Tongue (tissue), 2 donors: ENCODE measurements around the gene ATXN7L1. TPM values are rescaled to one million over a fixed set of nuclear protein-coding genes. Genes with fewer than 3 reads are reported as not detected.
"Not testable (repeated sequence)": the region's sequence is repeated elsewhere in the genome, so short reads cannot be mapped to it uniquely, and the experiment has no call there.

Experiments
- DNase-seq: peaks from one replicate; pipeline ENCODE4 v3.0.0-alpha.2; 2015
- total RNA-seq: library from RNA; depleted of rRNA; stranded (reverse); fragments of >200 nt; gene quantifications from one replicate; pipeline ENCODE4 v1.2.3, GENCODE V29; 2014

The ATXN7L1 gene
- total RNA-seq, 1 donor from 2014 or later: 10.4 TPM

GRCh38 chr7:105613611-105614330, 262.6 kb downstream of the ATXN7L1 start:
- DNase-seq: no peak

GRCh38 chr7:105612806-105613205, 263.6 kb downstream of the ATXN7L1 start:
- no peak for DNase-seq

- DNase-seq: no peak
Observed at GRCh38 chr7:105611856-105612775, 264.3 kb downstream of the ATXN7L1 start.

GRCh38 chr7:105610165-105610930, 266.1 kb downstream of the ATXN7L1 start:
- no peak for DNase-seq

GRCh38 chr7:105602325-105603305, 273.8 kb downstream of the ATXN7L1 start:
- DNase-seq: no peak

- no peak for DNase-seq
Observed at GRCh38 chr7:105600720-105601550, 275.5 kb downstream of the ATXN7L1 start.

GRCh38 chr7:105599551-105599950, 276.8 kb downstream of the ATXN7L1 start:
- DNase-seq: no peak

GRCh38 chr7:105599080-105599479, 277.3 kb downstream of the ATXN7L1 start:
- not testable (repeated sequence) for DNase-seq

- no peak for DNase-seq
Observed at GRCh38 chr7:105596866-105597265, 279.5 kb downstream of the ATXN7L1 start.

- DNase-seq: no peak
Observed at GRCh38 chr7:105594034-105594433, 282.4 kb downstream of the ATXN7L1 start.

GRCh38 chr7:105591522-105591921, 284.9 kb downstream of the ATXN7L1 start:
- no peak for DNase-seq

GRCh38 chr7:105590793-105591192, 285.6 kb downstream of the ATXN7L1 start:
- no peak for DNase-seq

GRCh38 chr7:105589356-105590077, 286.9 kb downstream of the ATXN7L1 start:
- DNase-seq: peak; percentile 83

- DNase-seq: no peak
Observed at GRCh38 chr7:105587909-105588635, 288.3 kb downstream of the ATXN7L1 start.

GRCh38 chr7:105585850-105586500, 290.4 kb downstream of the ATXN7L1 start:
- no peak for DNase-seq

GRCh38 chr7:105584165-105584564, 292.2 kb downstream of the ATXN7L1 start:
- DNase-seq: no peak

GRCh38 chr7:105583061-105583460, 293.3 kb downstream of the ATXN7L1 start:
- DNase-seq: no peak

GRCh38 chr7:105581066-105581811, 295.2 kb downstream of the ATXN7L1 start, which contains the start of gene EFCAB10:
EFCAB10 (minus strand) TSS chr7:105581493; CDS start chr7:105581463, 30 bp downstream.
- DNase-seq: peak; percentile 69
